ENCODE measurements around the gene ADAMTS12.
"Not testable (repeated sequence)": the region's sequence is repeated elsewhere in the genome, so short reads cannot be mapped to it uniquely, and the experiment has no call there.

ADAMTS12 gene

DNA sequence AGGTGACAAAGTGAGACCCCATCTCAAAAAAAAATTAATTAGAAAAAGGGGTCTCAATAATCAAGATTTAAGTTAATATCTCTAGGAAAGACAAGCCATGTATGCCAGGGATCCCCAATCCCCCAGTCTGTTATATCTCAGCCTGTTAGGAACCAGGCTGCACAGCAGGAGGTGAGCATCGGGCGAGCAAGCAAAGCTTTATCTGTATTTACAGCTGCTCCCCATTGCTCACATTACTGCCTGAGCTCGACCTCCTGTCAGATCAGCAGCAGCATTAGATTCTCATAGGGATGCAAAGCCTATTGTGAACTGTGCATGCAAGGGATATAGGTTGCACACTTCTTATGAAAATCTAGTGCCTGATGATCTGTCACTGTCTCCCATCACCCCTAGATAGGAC, 334.2 kb downstream of the ADAMTS12 start:
- DNase-seq (ENCODE audit: low read depth) = no peak
- no peak overlapping the region for H3K4me3 ChIP-seq (ENCODE audit: low read length)
- TF ChIP-seq, protein P1, sequence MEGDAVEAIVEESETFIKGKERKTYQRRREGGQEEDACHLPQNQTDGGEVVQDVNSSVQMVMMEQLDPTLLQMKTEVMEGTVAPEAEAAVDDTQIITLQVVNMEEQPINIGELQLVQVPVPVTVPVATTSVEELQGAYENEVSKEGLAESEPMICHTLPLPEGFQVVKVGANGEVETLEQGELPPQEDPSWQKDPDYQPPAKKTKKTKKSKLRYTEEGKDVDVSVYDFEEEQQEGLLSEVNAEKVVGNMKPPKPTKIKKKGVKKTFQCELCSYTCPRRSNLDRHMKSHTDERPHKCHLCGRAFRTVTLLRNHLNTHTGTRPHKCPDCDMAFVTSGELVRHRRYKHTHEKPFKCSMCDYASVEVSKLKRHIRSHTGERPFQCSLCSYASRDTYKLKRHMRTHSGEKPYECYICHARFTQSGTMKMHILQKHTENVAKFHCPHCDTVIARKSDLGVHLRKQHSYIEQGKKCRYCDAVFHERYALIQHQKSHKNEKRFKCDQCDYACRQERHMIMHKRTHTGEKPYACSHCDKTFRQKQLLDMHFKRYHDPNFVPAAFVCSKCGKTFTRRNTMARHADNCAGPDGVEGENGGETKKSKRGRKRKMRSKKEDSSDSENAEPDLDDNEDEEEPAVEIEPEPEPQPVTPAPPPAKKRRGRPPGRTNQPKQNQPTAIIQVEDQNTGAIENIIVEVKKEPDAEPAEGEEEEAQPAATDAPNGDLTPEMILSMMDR (conservative IDR thresholded peaks at IDR 0.05; ENCODE audit: low read length) = no peak

DNA sequence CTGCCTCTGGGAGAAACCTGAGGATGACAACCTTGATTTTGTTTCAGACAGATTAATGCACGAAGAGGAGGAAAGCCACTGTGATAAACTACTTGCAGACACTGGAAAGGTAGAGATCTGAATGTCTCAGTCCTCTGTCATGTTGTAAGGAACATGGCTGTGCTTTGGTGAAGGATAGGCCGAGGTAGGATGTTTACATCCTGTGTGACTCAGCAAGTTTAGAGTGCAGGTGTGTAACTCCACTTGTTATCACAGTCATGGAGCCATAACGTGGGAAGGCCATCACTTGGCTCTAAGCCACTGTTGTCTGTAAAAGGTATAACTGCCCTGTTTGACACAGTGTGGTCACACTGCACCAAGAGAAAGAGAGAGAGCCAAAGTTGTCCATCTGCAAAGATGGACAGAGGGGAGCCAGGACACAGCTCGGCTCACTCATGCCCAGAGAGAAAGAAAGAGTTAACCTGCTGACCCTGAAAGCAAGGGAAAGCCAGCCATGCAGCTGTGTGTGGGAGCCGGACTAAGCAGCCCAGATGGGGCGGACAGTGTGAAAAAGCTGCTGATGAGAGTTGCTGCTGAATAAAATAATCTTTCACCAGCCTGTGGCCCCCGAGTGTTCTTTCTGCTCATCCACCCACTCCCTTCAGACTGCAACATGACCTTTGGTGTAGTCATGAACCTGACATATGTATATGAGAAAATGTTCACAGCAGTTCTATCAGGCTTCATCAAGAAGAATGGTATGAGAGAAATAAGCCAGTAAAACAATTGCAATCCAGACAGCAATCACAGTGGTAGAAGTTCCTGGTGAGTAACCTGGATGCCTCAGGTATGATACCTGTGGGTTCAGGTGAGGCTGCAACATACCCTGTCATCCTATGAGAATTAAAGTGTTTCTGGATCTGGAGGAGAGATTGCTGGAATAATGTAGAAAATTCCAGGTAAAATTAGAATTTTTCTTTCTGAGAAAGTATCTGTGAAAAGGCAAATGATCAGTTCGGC, 335.2 kb downstream of the ADAMTS12 start:
- DNase-seq (ENCODE audit: low read depth) = no peak
- H3K4me3 ChIP-seq (ENCODE audit: low read length) = no peak overlapping the region
- TF ChIP-seq, protein P1 (conservative IDR thresholded peaks at IDR 0.05; ENCODE audit: low read length) = no peak

DNA sequence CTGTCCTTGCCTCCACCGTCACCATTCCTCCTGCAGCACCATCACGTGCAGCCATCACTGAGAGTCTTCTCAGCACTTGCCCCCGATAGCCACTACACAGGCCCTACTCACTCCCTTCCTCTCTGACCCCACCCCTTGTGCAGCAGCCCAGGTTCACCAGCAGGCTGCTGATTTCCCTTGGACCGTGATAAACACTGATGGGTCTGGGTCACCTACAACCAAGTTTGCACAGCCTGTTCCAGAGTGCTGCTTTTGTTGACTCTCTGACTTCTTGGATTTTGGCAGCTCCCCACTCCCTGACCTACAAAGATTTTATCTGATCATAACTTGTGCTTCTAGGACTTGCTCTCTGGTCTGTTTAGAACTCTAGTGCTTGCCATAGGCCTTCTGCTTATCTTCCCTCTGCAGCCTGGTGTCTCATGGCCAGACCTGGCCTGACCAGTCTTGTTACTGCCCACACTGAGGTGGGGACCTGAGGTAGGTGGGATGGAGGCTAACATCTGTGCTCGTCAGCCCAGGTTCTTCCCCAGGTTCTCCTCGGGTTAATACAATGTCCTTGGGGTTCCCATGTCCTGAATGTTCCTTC, 341.7 kb downstream of the ADAMTS12 start:
- H3K4me3 ChIP-seq (ENCODE audit: low read length) = no peak overlapping the region
- DNase-seq (ENCODE audit: low read depth) = no peak
- TF ChIP-seq, protein P1 (conservative IDR thresholded peaks at IDR 0.05; ENCODE audit: low read length) = no peak

DNA sequence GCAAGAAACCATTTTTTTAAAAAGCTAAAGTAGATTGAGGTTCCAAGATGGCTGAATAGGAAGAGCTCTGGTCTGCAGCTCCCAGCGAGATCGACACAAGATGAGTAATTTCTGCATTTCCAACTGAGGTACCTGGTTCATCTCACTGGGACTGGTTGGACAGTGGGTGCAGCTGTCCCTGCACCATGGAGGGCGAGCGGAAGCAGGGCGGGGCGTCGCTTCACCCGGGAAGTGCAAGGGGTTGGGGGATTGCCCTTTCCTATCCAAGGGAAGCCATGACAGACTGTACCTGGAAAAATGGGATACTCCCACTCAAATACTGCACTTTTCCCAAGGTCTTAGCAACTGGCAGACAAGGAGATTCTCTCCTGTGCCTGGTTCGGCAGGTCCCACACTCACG, 352.0 kb downstream of the ADAMTS12 start:
- DNase-seq (ENCODE audit: low read depth); H3K4me3 ChIP-seq (ENCODE audit: low read length): not testable (repeated sequence)

DNA sequence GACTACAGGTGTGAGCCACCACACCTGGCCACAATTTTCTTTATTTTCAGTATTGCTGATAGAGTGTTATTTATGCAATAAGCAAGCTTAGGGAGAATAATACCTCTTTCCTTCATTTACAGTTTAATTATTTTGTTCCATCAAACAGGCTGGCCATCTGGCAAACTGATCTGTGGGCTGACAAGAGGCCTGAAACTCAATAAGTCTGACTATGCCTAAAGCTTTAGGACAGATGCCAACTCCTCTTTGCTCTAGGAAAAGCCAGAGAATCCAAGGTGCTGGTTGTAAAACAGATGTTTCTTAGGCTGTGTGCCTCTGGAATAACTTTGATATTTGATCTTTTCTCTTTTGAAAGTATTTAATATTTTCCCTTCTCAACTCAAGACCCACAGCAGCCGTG, 352.6 kb downstream of the ADAMTS12 start:
- no peak overlapping the region for H3K4me3 ChIP-seq (ENCODE audit: low read length)
- no peak for DNase-seq (ENCODE audit: low read depth)

DNA sequence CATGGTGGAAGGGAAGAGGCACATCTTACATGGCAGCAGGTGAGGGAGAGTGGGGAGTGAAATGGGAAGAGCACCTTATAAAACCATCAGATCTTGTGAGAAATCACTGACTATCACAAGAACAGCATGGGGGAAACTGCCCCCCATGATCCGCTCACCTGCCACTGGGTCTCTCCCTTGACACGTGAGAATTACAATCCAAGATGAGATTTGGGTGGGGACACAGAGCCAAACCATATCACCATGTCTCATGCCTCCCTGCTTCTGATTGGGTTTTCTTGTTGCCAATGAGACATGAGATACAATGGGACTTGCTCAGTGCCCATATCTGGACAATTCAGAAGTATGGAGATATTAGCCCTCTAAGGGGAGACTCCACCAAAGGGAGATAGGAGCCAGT, 353.6 kb downstream of the ADAMTS12 start:
- H3K4me3 ChIP-seq (ENCODE audit: low read length) = no peak overlapping the region
- DNase-seq (ENCODE audit: low read depth) = no peak
- TF ChIP-seq, protein P1 (conservative IDR thresholded peaks at IDR 0.05; ENCODE audit: low read length) = no peak

More for the DNA sequence above, 352.6 kb downstream of the ADAMTS12 start:
- TF ChIP-seq, protein P1 (conservative IDR thresholded peaks at IDR 0.05; ENCODE audit: low read length) = no peak

DNA sequence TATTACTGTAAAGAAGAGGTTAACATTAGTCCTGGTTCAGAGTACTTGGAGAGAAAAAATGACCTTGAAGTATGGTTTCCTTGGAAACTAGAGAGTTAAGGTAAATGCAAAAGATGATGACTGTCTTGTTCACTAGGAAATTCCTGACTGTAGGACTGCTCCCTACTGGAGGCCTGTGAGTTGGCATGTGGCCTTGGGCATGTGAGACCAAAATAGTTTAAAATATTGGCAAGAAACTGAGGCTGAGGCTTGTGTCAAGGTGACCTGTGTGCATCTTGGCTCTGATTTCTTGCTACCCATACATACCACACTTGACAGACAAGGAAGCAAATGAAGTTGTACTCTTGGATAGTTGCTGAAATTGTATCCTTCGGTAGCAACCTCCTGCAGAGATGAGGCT, 354.6 kb downstream of the ADAMTS12 start:
- TF ChIP-seq, protein P1 (conservative IDR thresholded peaks at IDR 0.05; ENCODE audit: low read length) = no peak
- no peak for DNase-seq (ENCODE audit: low read depth)
- H3K4me3 ChIP-seq (ENCODE audit: low read length) = no peak overlapping the region
